ENCODE data around the gene MRPL52. TPM values are rescaled to one million over a fixed set of nuclear protein-coding genes. Genes with fewer than 3 reads are reported as not detected.

Gene MRPL52
- total and polyA plus RNA-seq, 10 of the 15 experiments (the other 5 are each of a cell fraction or from before 2014, with no cell fraction given) = 51.7 to 541 (median 142) TPM

GRCh38 chr14:22875748-22876319, 46.1 kb downstream of the MRPL52 start (continued):
- TF ChIP-seq PBX3 (IDR thresholded peaks at IDR 0.05; ENCODE audit: insufficient replicate concordance, low read depth, low read length) (peak; percentile 36), TCF3 (IDR thresholded peaks at IDR 0.05; ENCODE audit: borderline replicate concordance, insufficient read depth, low read depth, low read length) (0 out of 2 replicates have a peak, but pooled peaks have one; percentile 70)

GRCh38 chr14:22877000-22877501, 47.4 kb downstream of the MRPL52 start:
- Histone ChIP-seq H3K27ac (ENCODE audit: control insufficient read depth, insufficient read depth) (no peak overlapping the region), H4K20me1 (ENCODE audit: control insufficient read depth, insufficient read depth) (no peaks in the 10 kb centered on the region), H2AFZ (ENCODE audit: control insufficient read depth, low read depth, low read length) (no peak overlapping the region), H3K4me3 (no peak overlapping the region), H3K79me2 (ENCODE audit: control insufficient read depth, insufficient read depth, low read length) (peaks cover 16% of the 10 kb centered on the region), H3K4me1 (ENCODE audit: control insufficient read depth, insufficient read depth, low read length) (peaks cover 2% of the 10 kb centered on the region; the same call in 1 of the 2 replicates), H3K4me2 (ENCODE audit: control insufficient read depth, insufficient read depth) (no peak overlapping the region), H3K9me3 (replicated peaks; ENCODE audit: control insufficient read depth, insufficient read depth, low read length) (no peaks in the 10 kb centered on the region), H3K27me3 (replicated peaks in 1 of 2; ENCODE audit: control insufficient read depth in 2 of 2, insufficient read depth in 2 of 2, low read length in 1 of 2) (no peaks in the 10 kb centered on the region), H3K9ac (ENCODE audit: control insufficient read depth, insufficient read depth, low read length) (no peak overlapping the region), H3K36me3 (ENCODE audit: control insufficient read depth in 2 of 2, insufficient read depth in 2 of 2, low read length in 1 of 2) (peaks cover 22 to 30% of the 10 kb centered on the region in 2 experiments)
- ATAC-seq = no peak
- intact Hi-C loops (cut with micrococcal nuclease; ENCODE audit: unreplicated experiment) (no loop called here), in situ Hi-C loops (cut with MboI) (no loop called here)
- 97% methylated on average over 22 of the region's 22 CpGs for WGBS (ENCODE audit: insufficient coverage, insufficient replicate concordance, low lambda C conversion rate, missing lambda C conversion rate)
- no peak for TF ChIP-seq RAD51 (IDR thresholded peaks at IDR 0.05)
- TF ChIP-seq POLR2A (IDR thresholded peaks at IDR 0.05; ENCODE audit: low read depth, low read length) = peak; percentile 32; the same call in 1 of the 2 replicates
- ChIA-PET POLR2A (no interaction called here), RAD21 (ENCODE audit: unreplicated experiment) (interaction anchor here (0.6 kb wide), 1 partner anchor 11 kb away, joined by 4 read pairs; no protein-coding TSS in a partner anchor), CTCF (interaction anchor here (0.9 to 6.9 kb wide), 2 partner anchors 18 to 24 kb away, joined by 4 to 91 read pairs; no protein-coding TSS in a partner anchor), SMC1A (ENCODE audit: uncharacterized antibody, unreplicated experiment) (no interaction called here)
- DNase-seq (ENCODE audit: low read depth, low spot score) = no peak
- no peak for FAIRE-seq
- no TSS peak for BruUV-seq (replicated peaks)
